GM13976 (cell line): ENCODE data around the gene PI4K2A.

ENCODE experiments used
- DNase-seq: peaks from one replicate; pipeline ENCODE4 v3.0.0; 2012; ENCODE audit warnings: low spot score
- CTCF ChIP-seq: IDR thresholded peaks from 2 replicates; pipeline ENCODE4 v1.5.1; 2012; ENCODE audit warnings: borderline replicate concordance, mild to moderate bottlenecking; ENCODE audit not compliant: insufficient read depth; ENCODE audit errors: extremely low read depth, missing control alignments, control extremely low read depth
- in situ Hi-C: fragments of 300-500 bp; cut with MboI; formaldehyde crosslinking; loops from one replicate; pipeline ENCODE4 v1.12.0; 2022; ENCODE audit warnings: low sequenced_read_pairs, mixed read lengths, inconsistent platforms; ENCODE audit not compliant: unreplicated experiment

The PI4K2A gene

GRCh38 chr10:97598407-97599271, 41.8 kb upstream of the PI4K2A start:
- no peak for TF ChIP-seq CTCF
- in situ Hi-C loops, result no loop called here
- no peak for DNase-seq

- no peak for TF ChIP-seq CTCF
- DNase-seq, result no peak
These were observed 41.2 kb upstream of the PI4K2A start for GRCh38 chr10:97599272-97599619.

GRCh38 chr10:97600616-97601015, 39.9 kb upstream of the PI4K2A start:
- in situ Hi-C loops, result no loop called here
- DNase-seq, result no peak
- TF ChIP-seq CTCF, result no peak

More at GRCh38 chr10:97599272-97599619, 41.2 kb upstream of the PI4K2A start:
- in situ Hi-C loops, result no loop called here

- TF ChIP-seq CTCF, result no peak
- in situ Hi-C loops, result no loop called here
- no peak for DNase-seq
These were observed 38.9 kb upstream of the PI4K2A start for GRCh38 chr10:97601268-97602215.

GRCh38 chr10:97607095-97607636, 33.3 kb upstream of the PI4K2A start:
- DNase-seq, result no peak
- in situ Hi-C loops, result no loop called here
- TF ChIP-seq CTCF, result no peak

- TF ChIP-seq CTCF, result no peak
- no peak for DNase-seq
- in situ Hi-C loops, result no loop called here
These were observed 31.4 kb upstream of the PI4K2A start for GRCh38 chr10:97608991-97609561.
